HG03064 (cell line): ENCODE results near the gene ACTG1.

Experiments
- ATAC-seq: cut with Tn5 transposase; IDR thresholded peaks from one replicate; pipeline ENCODE4 v1.9.1; 2021; ENCODE audit warnings: low read depth; ENCODE audit not compliant: unreplicated experiment

ACTG1 gene

DNA sequence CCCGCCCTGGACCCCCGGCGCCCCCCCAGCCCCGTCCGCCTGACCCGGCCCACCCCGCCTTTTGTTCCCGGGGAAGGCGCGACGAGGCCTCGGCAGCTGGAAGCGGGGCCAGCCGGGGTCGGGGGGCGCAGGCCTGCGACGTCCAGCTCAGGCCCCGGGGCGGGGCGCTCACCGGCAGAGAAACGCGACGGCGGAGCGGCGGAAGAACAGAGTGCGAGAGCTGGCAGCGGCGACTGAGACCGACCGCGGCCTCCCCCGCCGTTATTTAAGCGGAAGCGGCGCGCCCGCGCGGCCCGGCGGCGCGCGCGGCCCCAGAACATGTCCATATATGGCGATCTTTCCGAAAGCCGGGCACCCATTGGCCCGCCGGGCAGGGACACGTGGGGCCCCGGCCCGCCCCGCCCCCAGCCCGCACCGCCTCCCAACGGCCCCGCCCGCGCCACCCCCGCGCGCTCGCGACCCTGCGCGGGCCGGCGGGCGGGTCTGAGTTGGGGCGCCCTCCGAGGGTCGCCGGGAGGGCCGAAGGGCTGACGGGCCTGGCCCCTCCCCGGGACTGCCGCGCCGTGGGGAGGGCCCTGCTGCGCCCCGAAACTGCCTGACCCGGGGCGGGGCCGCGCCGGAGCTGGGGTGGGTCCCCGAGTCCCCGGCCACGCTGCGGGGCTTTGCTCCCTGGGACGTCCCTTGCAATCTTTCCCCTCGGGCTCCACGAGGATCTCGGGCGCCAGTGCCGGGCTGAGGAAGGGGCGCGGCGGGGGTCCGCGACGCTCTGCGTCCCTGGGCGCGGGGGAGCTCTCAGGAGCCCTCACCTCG, at the start of gene ACTG1:
ACTG1 (minus strand) TSS at position 238 of the 810 bp plus-strand sequence. CDS start 445 bp downstream, outside the sequence.
- ATAC-seq: no peak

DNA sequence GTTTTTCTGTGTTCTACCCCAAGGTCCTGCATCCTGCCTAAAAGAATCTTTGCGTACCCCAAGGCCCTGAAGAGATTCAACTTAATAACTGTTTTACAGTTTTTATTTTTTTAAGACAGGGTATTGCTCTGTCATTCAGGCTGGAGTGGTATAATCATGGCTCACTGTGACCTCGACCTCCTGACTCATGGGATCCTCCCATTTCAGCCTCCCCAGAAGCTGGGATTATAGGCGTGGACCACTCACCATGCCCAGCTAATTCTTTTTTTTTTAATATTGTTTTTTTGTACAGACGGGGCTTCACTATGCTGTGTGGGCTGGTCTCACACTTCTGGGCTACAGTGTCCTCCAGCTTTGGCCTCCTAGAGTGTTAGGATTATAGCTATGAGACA, 48.9 kb upstream of the ACTG1 start:
- no peak for ATAC-seq

DNA sequence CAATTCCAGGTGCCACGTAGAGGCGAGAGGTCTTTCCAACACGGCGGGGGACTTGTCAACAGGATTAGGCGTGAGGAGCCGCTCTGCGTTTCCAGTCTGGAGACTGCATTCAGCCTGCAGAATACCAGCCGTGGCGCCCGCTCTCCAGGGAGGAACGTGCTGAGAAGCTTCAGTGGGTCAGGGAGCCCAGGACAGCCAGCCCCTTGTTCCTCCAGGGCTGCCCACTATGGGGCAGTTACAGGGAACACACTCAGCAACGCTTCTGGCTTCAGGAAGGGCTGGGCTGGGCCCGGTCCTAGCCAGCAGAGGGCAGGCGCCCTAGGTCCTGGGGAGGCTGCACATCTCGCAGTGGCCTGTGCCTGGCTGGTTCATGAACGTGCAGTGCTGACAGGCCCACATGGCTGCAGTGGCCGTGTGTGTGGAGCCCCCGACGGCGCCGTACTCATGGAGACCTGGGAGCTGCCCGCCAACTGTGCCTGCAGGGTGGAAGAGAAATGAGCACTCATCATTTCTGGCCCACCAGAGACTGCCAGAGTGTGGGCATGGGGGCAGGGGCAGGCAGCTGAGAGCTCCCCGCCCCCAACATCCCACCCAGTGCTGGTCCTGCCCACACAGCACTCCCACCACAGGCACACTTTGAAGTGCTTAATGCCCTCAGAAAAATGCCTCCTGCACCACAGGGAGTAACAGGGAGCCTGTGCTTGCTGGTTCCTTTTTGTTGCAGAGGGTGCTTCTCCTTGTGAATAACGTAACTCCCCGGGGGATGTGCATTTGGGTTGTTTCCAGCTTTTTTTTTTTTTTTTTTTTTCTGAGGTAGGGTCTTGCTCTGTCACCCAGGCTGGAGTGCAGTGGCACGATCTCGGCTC, 46.6 kb upstream of the ACTG1 start:
- ATAC-seq: no peak

DNA sequence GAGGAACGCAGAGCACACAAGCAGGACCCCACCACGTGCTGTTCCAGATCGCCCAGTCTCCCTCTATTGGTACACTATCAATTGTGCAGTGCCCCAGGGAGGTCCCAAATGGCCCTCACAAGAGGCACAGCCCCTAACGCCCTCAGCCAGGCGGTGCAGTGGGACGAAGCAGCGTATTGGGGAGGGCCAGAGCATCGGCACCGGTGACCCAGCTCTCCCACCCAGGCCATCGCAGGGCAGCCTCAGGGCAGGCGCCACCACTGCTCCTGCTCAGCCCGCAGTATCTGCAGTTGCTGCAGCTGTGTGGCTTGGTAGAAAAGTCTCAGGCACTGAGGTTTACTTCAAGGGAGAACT, 45.5 kb upstream of the ACTG1 start:
- no peak for ATAC-seq

DNA sequence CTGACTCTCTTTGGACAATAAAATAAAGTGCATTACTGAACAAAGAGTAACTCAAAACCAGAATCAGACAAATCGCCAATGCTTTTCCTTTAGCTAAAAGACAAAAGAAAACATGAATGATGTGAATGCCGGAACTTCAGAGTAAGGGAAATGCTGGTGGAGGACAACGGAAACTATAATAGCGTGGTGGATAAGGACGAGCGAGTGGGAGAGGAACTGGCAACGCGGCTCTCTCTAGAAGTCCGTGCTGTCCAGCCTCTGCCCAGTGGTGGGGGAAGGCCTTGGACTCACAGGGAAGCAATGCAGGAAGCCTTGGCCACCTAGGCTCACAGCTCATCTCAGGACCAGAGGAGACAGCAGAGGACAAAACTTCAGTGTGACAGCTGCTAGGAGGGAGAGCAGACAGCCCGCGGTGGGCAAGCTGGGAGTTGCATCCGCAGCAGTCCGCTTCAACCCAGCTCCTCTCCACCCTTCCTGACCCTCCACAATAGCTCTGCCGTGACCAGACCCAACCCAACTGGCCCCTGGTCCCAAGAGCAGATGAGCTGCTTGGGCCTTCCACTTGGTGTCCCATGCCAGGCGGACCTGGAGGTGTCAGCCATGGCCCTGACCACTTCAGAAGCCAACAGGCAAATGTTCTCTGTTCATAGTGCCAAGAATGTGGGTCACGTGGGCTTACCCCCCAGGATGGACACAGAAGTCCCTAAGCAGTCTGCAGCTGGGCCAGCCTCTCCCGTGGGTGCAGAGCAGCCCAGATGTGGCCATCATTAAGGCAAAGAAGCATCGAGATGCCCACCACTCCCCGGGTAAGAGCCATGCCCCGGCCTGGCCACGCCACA, 44.9 kb upstream of the ACTG1 start:
- no peak for ATAC-seq

DNA sequence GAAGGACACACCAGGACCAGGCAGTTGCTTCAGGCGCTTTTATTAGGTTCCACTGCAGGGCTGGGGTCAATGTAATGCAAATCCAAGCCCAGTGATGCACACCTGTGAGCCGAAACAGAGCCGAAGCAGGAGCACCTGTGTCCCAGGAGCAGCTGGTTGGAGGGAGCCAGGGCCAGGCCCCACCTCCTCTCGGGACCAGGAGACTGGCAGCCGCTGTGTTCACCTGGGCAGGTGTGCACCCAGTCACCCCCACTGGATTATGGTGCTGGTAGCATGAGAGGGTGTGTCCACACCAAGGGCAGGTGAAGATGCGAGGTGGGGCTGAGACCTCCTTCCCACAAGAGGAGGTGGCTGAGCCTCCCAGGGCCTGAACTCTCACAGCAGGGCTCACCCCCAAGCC, 44.3 kb upstream of the ACTG1 start:
- ATAC-seq: no peak

DNA sequence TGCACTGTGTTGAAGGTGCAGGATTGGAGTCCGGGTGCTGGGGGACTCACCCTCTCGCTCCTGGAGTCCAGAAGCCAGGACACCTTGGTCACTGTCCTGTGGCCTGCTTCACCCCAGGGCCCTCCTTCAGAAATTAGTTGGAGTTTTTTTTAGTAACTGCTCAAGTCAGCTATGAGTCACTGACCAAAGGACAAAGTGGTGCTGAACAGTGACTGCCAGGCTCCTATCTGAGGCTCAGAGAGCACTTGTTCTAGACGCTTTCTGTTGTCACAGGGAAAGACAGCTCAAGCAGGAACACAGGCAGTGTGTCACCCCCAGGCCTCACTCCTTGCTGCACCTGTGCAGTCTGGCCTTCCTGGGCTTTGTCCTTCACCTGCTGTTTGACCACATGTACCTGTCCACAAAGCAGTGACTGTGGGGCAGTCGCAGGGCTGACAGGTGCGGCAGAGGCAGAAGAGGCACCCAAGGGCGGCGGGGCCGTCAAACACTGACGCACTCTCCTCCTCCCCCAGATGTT, 43.6 kb upstream of the ACTG1 start:
- no peak for ATAC-seq

DNA sequence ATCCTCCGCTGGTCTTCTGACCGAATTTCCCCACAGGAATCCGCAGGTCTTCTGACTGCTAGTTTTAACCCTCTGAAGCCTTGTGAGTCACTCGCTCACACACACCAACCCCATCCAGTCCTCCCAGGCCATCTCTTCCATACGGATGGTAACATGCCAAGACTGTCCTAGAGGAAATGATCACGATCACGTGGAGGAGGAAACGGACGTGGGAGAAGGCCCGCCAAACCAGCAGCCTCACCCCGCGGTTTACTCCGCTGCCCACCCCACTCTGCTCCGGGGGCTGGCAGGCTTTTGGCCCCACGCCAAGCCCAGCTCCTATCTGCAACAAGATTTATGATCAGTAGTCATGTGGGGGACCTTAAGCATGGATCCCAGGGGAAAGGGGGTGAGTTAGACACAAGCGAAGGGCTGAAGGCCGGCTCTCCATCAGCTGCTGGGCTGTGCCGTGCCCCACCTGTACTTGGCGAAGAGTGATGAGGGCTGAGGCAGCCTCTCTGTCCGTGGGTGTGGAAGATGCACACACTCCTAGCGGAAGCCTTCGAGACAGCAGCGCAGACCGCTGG, 41.1 kb upstream of the ACTG1 start:
- ATAC-seq: no peak

DNA sequence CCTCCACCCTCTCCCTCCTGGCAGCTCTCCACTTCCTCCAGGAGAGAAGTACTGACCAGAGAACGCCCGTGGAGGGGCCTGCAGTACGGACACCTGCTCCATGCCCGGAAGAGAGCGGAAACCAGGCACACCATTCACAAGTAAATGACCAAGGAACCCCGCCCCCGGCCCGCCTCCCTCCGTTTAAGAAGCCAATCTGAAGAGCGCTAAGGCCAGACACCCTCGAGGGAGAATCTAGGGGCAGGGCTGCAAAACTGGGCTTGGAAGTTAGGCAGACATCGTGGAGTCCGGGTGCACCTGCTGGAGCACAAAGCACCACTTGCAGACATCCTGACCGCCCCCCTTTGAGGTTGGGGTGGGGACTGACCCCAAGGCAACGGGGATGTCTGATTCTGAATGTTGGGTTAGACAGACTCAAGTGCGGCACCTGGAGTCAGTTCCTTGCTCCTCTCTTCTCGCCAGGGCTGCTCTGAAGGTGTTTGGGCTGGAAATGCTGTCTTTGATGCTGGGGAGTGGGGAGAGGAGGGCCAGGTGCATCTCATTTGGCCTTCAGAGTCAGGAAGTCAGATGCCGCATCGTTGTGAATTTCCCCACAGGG, 40.5 kb upstream of the ACTG1 start:
- ATAC-seq: peak; percentile 32

DNA sequence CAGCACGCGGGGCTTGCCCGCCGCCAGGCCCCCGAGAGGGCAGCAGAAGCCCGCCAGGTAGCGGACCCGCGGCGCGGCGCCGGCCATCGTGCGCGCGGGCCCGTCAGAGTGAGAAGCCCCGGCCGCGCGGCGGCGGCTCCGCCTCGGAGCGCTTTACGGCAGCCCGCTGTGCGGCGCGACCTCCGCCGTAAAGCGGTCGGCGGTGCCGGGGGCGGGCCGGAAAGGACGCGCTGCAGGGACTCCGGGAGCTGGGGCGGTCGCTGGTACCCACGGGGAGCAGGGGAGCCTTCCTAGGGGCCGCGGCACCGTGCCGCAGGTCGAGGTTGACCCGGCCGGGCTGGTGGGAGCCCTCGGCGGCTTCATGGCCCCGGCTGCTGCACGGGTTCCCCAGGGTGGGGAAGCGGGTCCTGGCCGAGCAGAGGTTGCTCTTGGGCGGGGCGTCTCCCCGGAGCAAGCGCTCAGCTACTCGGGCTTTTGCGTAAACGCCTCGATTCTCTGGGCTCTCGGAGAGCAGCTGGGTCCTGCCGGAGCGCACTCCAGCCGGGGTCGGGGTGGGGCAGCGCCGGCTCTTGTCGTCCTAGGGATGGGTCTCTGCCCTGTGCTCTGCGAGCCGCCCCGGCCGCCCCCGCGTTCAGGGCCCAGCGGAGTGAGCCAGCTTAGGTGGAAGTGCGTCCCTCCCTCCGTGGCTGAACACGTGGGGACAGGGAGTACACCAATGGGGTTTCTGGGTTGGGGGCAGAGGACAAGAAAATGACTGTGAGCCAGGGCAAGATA, 39.8 kb upstream of the ACTG1 start, which contains the start of gene FAAP100:
FAAP100 (minus strand) TSS at position 110 of the 774 bp plus-strand sequence; CDS start at position 87, 23 bp downstream.
- peak; percentile 36 for ATAC-seq

DNA sequence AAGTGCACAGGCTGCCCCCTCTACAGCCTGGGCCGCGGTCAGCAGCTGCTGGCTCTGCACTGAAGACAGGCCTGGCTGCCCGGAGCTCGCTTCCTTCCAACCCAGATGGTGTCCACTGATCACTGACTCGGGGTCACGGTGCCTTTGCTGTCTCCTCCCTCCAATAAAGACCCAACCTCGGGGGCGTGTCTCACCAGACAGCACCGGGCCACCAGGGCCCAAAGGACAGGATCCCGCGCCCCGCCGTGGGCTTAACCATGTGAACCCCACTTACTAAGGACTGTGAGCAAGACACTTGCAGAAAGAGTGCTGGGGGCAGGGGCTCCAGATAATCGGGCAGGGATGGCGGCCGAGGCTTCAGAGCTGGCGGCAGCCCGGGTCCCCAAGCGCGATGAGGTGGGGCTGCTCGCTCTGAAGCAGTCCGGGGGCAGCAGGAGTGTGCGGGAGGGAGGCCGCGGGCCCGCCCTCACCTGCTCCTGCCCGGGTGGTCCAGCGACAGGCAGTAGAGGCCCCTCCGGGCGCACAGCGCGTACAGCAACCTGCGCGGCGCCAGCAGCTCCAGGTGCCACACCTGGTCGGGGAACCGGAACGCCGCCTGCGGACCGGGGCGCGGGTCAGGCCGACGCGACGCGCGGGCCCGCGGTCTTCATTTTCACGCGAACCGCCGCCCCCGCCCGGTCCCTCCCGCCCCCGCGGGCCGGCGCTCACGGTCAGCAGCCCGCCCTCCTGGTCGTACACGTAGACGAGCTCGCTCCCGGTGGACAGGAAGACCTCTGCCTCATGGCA, 39.1 kb upstream of the ACTG1 start:
- peak; percentile 16 for ATAC-seq

DNA sequence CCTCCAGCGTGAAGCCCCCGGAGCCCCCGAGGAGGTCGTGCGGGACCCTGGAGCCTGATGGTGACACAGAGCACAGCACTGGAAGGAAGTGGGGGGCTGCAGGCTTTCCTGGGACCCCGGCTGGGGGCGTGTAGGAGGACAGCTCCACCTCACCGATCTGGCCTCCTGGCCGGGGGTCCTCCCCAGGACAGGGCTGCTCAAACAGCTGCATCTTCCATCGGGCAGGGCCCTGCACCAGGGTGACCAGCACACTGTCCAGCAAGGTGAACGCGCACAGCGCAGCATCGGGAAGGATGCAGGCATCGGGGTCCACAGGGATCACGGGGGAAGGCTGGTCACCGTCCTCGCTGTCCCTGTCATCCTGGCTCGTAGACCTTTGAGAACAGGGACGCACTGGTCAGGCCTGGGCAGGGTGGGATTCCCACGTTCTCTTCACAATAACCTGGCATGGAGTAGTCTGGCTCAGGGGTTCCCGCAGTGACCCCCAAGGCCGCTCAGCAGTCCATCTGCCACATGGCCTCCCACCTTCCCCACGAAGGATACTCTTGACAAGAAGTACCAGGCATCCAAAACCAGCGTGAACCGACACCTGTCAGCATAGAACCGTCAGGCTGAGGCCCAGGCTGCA, 38.3 kb upstream of the ACTG1 start:
- no peak for ATAC-seq

DNA sequence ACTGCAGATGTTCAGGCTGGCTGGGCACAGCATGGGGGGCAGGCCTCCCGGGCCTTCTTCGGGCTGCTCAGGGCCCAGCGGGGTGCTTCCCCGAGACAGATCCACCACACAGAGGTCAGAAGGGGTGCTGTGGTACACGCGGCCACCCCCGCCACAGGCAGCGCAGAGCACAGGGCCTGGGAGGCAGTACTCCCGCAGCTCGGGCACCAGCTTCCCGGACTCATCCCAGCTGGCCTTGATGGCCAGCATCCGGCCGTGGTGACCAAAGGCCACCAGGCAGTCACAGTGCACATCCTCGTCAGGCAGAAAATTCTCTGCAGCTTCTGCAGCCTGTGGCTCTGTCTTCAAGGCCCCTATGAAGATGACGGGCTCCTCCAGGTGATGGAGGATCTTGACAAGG, 37.7 kb upstream of the ACTG1 start:
- no peak for ATAC-seq

DNA sequence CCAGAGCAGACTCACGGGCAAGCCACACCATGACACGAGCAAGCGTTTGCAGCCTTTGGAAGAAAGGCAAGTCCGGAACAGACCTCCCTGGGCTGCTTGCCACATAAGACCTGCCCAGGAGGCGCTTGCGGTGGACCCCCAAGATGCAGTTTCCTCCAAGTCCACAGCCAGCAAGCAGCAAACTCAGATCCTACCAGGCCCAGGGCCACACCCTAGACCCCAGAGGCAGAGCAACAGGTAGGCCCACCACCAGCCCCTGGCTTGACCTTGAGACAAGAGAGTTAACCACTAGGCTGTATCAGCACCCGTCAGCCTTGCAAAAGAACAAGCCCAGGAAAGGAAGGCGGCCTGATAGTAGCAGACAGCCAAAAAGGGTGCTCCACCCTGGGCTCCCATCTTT, 37.2 kb upstream of the ACTG1 start:
- ATAC-seq: no peak

DNA sequence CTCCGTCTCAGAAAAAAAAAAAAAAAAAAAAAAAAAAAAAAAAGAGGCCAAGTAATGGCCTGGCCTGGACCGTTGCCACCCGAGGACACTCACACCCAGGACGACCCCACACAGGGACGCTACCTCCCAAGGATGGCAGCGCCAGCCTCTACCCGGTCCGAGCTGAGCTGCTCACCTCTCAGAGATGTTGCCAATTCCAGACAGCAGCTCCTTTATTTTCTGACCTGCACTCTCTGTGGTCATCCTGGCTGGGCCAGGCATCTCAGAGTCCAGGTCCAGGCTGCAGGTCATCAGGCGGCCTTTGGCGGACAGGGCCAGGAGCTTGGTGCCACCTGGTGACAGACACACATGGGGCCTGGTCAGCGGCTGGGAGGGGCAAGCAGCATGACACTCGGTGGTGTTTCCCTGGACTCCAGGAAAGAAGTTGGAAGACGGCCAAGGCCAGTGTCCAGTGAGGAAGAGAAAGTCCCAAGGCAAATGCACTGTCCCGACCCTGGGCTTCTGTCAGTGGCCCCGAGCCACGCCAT, 36.5 kb upstream of the ACTG1 start:
- ATAC-seq: no peak

DNA sequence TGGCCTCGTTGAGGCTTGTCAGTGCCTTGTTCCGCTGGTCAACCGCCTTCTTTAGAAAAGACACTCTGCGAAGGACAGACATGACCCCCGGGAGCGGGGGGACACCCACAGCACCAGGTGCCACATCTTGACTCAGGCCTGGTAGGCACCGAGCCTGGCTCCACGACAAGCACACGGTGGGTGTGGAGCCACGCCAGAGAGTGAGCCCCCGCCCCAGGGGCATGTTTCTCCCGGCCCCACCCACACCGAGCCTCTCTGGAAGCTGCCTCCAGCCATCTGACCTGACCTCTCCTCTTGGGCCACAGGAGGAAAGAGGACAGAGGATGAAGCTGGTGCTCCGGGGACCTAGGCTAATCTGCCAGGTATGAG, 35.0 kb upstream of the ACTG1 start:
- ATAC-seq: no peak

DNA sequence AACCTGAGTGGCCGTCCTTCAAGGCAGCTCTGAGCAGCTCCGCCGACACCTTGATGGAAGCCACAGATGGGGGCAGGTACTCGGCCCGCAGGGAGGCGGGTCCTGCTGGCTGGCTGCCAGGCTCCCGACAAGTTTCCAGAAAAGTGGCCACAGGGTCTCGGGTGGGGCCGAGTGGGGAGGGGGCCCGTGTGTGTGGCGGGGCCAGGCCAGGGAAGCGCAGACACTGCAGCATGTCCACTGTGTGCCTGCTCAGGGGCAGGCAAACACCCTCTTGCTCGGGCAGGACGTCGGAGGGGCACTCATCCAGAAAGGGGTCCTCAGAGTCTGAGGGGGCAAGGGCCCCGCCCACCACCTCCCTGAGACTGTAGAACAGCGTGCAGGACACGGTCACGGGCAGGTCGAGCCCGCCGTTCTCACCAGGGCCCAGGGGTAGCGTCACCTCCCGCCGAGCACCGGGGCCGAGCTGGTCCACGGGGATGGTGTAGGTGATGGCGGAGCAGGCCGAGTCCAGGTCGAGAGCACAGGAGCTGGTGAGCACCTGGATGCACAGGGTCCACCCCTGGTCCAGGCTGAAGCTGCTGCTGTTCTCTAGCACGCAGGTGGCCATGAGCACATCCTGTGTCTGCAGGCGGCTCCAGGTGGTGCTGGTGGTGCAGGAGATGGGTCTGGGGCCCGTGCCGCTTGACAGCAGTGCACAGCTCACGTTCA, 34.5 kb upstream of the ACTG1 start:
- no peak for ATAC-seq
